ENCODE data around the gene MAP3K3.
A peak's percentile ranks its signal among the peaks of the same experiment; 100 is the strongest.

MAP3K3 gene

GRCh38 chr17:63621684-63622573 lies at the start of gene MAP3K3:
MAP3K3 (plus strand) TSS chr17:63622417; CDS start chr17:63622760, 343 bp downstream.
- peak; percentile 100 for DNase-seq

- DNase-seq: no peak
Measured at GRCh38 chr17:63573634-63574033, 48.6 kb upstream of the MAP3K3 start.

- no peak for DNase-seq
Measured at GRCh38 chr17:63578027-63578768, 44.0 kb upstream of the MAP3K3 start.

GRCh38 chr17:63578769-63579111 lies 43.5 kb upstream of the MAP3K3 start:
- DNase-seq: no peak

- no peak for DNase-seq
Measured at GRCh38 chr17:63579633-63580032, 42.6 kb upstream of the MAP3K3 start.

- no peak for DNase-seq
Measured at GRCh38 chr17:63587770-63588169, 34.4 kb upstream of the MAP3K3 start.

- DNase-seq: no peak
Measured at GRCh38 chr17:63588797-63589196, 33.4 kb upstream of the MAP3K3 start.

GRCh38 chr17:63589646-63590045 lies 32.6 kb upstream of the MAP3K3 start:
- DNase-seq: no peak

GRCh38 chr17:63592797-63593196 lies 29.4 kb upstream of the MAP3K3 start:
- no peak for DNase-seq

- no peak for DNase-seq
Measured at GRCh38 chr17:63595132-63595531, 27.1 kb upstream of the MAP3K3 start.

GRCh38 chr17:63596856-63597586 lies 25.2 kb upstream of the MAP3K3 start:
- DNase-seq: peak; percentile 56

- DNase-seq: peak; percentile 59
Measured at GRCh38 chr17:63598281-63598680, 23.9 kb upstream of the MAP3K3 start.

- peak; percentile 76 for DNase-seq
Measured at GRCh38 chr17:63600569-63601438, 21.4 kb upstream of the MAP3K3 start, which contains the start of gene TACO1. TACO1 (plus strand) TSS chr17:63600895; CDS start chr17:63601084, 189 bp downstream.

GRCh38 chr17:63601439-63602371 lies 20.5 kb upstream of the MAP3K3 start:
- DNase-seq: no peak

- peak; percentile 42 for DNase-seq
Measured at GRCh38 chr17:63609816-63610573, 12.2 kb upstream of the MAP3K3 start.

GRCh38 chr17:63610854-63611253 lies 11.4 kb upstream of the MAP3K3 start:
- no peak for DNase-seq

- peak; percentile 21 for DNase-seq
Measured at GRCh38 chr17:63611354-63611753, 10.9 kb upstream of the MAP3K3 start.

- DNase-seq: no peak
Measured at GRCh38 chr17:63613663-63614062, 8.6 kb upstream of the MAP3K3 start.

GRCh38 chr17:63621229-63621683 lies 961 bp upstream of the MAP3K3 start:
- DNase-seq: no peak

Measured in CD4-positive, alpha-beta T cell treated with Interleukin-4 for 4 hours (primary cell).